Measurements from ENCODE around the gene KANK3. TPM values are rescaled to one million over a fixed set of nuclear protein-coding genes. Genes with fewer than 3 reads are reported as not detected.

Gene KANK3
- polyA plus RNA-seq, 5 donors: 13.0 to 26.5 (median 16.8) TPM

Other genes starting within 250 kb of the KANK3 start
- gene FBN3, start 193.7 kb downstream of the KANK3 start, polyA plus RNA-seq (ENCODE audit: insufficient read depth in 1 of 5, insufficient read length in 5 of 5, low replicate concordance in 1 of 5): 10 to 100 TPM; 52.4 to 74.3 (median 54.0) TPM
- gene CERS4, start 133.9 kb downstream of the KANK3 start, polyA plus RNA-seq (ENCODE audit: insufficient read depth in 1 of 5, insufficient read length in 5 of 5, low replicate concordance in 1 of 5): 10 to 100 TPM; 41.4 to 62.9 (median 53.1) TPM
- gene CD320, start 34.9 kb downstream of the KANK3 start, polyA plus RNA-seq (ENCODE audit: insufficient read depth in 1 of 5, insufficient read length in 5 of 5, low replicate concordance in 1 of 5): 10 to 100 TPM; 26.9 to 53.9 (median 33.0) TPM
- gene NDUFA7, start 21.9 kb downstream of the KANK3 start, polyA plus RNA-seq (ENCODE audit: insufficient read depth in 1 of 5, insufficient read length in 5 of 5, low replicate concordance in 1 of 5): 10 to 100 TPM; 29.6 to 36.3 (median 35.6) TPM
- gene RPS28, start 21.8 kb downstream of the KANK3 start, polyA plus RNA-seq (ENCODE audit: insufficient read depth in 1 of 5, insufficient read length in 5 of 5, low replicate concordance in 1 of 5): 100 to 1,000 TPM; 455 to 946 (median 563) TPM
- gene ANGPTL4, start 20.9 kb upstream of the KANK3 start, polyA plus RNA-seq (ENCODE audit: insufficient read depth in 1 of 5, insufficient read length in 5 of 5, low replicate concordance in 1 of 5): 1 to 10 TPM; 2.9 to 7.6 (median 4.6) TPM
- 100 to 1,000 TPM in 4 of 5 donors, 10 to 100 TPM in 1; 97.7 to 161 (median 121) TPM for gene RAB11B, start 47.1 kb upstream of the KANK3 start, polyA plus RNA-seq (ENCODE audit: insufficient read depth in 1 of 5, insufficient read length in 5 of 5, low replicate concordance in 1 of 5)
- gene MARCHF2, start 70.0 kb upstream of the KANK3 start, polyA plus RNA-seq (ENCODE audit: insufficient read depth in 1 of 5, insufficient read length in 5 of 5, low replicate concordance in 1 of 5): 10 to 100 TPM in 3 of 5 donors, 1 to 10 TPM in 2; 9.4 to 17.0 (median 10.6) TPM
- 100 to 1,000 TPM; 281 to 444 (median 337) TPM for gene HNRNPM, start 101.7 kb upstream of the KANK3 start, polyA plus RNA-seq (ENCODE audit: insufficient read depth in 1 of 5, insufficient read length in 5 of 5, low replicate concordance in 1 of 5)
- 1 to 10 TPM; 1.9 to 3.9 (median 2.9) TPM for gene PRAM1, start 159.4 kb upstream of the KANK3 start, polyA plus RNA-seq (ENCODE audit: insufficient read depth in 1 of 5, insufficient read length in 5 of 5, low replicate concordance in 1 of 5)
- 10 to 100 TPM; 16.3 to 38.3 (median 20.8) TPM for gene ZNF414, start 170.9 kb upstream of the KANK3 start, polyA plus RNA-seq (ENCODE audit: insufficient read depth in 1 of 5, insufficient read length in 5 of 5, low replicate concordance in 1 of 5)
- gene MYO1F, start 234.2 kb upstream of the KANK3 start, polyA plus RNA-seq (ENCODE audit: insufficient read depth in 1 of 5, insufficient read length in 5 of 5, low replicate concordance in 1 of 5): 10 to 100 TPM; 10.8 to 14.6 (median 11.1) TPM

All from right lung (tissue), 5 donors.